Muscle of leg (tissue), 11 donors: Measurements from ENCODE around the gene KDSR. TPM values are rescaled to one million over a fixed set of nuclear protein-coding genes. Genes with fewer than 3 reads are reported as not detected.

Experiments used
- DNase-seq: peaks from one replicate; pipeline ENCODE4 v3.0.0; 2013
- H3K27ac ChIP-seq: one replicate; pipeline ENCODE4 v1.5.1; 2013; ENCODE audit warnings: mild to moderate bottlenecking, low read length, control low read depth
- H3K27me3 ChIP-seq: one replicate; pipeline ENCODE4 v1.6.1; 2013; ENCODE audit warnings: low read length; ENCODE audit not compliant: control insufficient read depth, insufficient read depth
- H3K36me3 ChIP-seq: one replicate; pipeline ENCODE4 v1.6.1; 2013; ENCODE audit warnings: low read length; ENCODE audit not compliant: control insufficient read depth, insufficient read depth
- H3K4me1 ChIP-seq: one replicate; pipeline ENCODE4 v1.6.1; 2013; ENCODE audit warnings: low read length; ENCODE audit not compliant: control insufficient read depth, insufficient read depth
- H3K4me3 ChIP-seq: one replicate; pipeline ENCODE4 v1.5.1; 2013; ENCODE audit warnings: low read length, control low read depth
- H3K9me3 ChIP-seq: replicated peaks from 2 replicates; pipeline ENCODE4 v1.6.1; 2013; ENCODE audit warnings: low read depth, low read length; ENCODE audit not compliant: control insufficient read depth
- WGBS: methylation state at CpG from one replicate; pipeline ENCODE4 v1.1.5; 2013; ENCODE audit warnings: missing lambda C conversion rate; ENCODE audit not compliant: insufficient coverage; 5-methylcytosine and 5-hydroxymethylcytosine counted together
- polyA plus RNA-seq, 8 donors: library from polyadenylated mRNA; unstranded; fragments of 120-200 nt; gene quantifications; one replicate each; pipeline versions ENCODE4 v1.2.1 to v1.2.3, GENCODE V29; 2013; ENCODE audit warnings: inconsistent platforms in 1 of 8, low replicate concordance in 1 of 8; ENCODE audit not compliant: insufficient read length in 8 of 8, insufficient read depth in 1 of 8
- total RNA-seq: library from RNA; stranded (reverse); fragments of 120-200 nt; gene quantifications from one replicate; pipeline ENCODE4 v1.2.4, GENCODE V29; 2013

The KDSR gene
- total and polyA plus RNA-seq, 9 donors, result 13.9 to 34.7 (median 24.7) TPM

DNA sequence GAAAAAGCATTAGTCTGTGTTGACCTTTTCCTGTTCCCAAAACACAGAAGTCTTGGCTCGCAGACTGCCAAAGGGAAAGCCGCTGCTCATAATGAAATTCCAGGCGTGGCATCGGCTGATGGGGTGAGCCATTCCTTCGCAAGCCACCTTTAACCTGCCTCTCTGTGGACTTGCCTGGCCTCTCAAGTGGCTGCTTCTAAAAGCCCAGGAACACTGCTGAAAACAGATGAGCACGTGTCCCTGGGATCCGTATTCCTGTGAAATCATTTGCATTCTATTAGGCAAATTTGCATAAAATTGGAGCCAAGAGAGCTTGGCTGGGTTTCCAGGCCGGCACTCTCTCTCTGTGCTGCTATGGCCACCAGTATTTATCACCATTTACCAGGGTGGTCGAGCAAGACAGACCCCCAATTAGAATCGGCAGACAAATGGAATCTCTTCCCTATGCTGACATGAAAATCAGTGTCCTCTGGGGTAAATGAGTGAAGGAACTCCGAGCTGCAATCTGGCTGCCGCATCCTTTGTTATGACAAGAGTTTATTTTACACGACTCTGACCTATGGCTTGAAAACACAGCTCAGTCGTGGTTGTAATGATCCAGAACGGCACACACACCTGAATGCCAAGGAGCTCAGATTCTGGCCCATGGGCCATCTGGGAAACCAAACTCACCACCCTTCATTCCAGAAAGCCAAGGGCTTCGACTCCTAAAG lies 69.2 kb downstream of the KDSR start:
- Histone ChIP-seq H3K36me3 (peaks cover 10% of the 10 kb centered on the region), H3K9me3 (no peaks in the 10 kb centered on the region), H3K4me1 (peaks cover 16% of the 10 kb centered on the region), H3K4me3 (no peak overlapping the region), H3K27me3 (no peaks in the 10 kb centered on the region), H3K27ac (no peak overlapping the region)
- DNase-seq, result peak; percentile 25
- WGBS, result 37% methylated on average over 10 of the region's 16 CpGs

- H3K4me1 ChIP-seq, result peaks cover 27% of the 10 kb centered on the region
- no peak overlapping the region for H3K27ac ChIP-seq
- peaks cover 7% of the 10 kb centered on the region for H3K36me3 ChIP-seq
- H3K9me3 ChIP-seq, result no peaks in the 10 kb centered on the region
- no peak overlapping the region for H3K4me3 ChIP-seq
- no CpG with 5 or more reads among the region's 4 CpGs for WGBS
- DNase-seq, result peak; percentile 37
- H3K27me3 ChIP-seq, result no peaks in the 10 kb centered on the region
Observed at GRCh38 chr18:63293935-63294334, 73.1 kb downstream of the KDSR start.

DNA sequence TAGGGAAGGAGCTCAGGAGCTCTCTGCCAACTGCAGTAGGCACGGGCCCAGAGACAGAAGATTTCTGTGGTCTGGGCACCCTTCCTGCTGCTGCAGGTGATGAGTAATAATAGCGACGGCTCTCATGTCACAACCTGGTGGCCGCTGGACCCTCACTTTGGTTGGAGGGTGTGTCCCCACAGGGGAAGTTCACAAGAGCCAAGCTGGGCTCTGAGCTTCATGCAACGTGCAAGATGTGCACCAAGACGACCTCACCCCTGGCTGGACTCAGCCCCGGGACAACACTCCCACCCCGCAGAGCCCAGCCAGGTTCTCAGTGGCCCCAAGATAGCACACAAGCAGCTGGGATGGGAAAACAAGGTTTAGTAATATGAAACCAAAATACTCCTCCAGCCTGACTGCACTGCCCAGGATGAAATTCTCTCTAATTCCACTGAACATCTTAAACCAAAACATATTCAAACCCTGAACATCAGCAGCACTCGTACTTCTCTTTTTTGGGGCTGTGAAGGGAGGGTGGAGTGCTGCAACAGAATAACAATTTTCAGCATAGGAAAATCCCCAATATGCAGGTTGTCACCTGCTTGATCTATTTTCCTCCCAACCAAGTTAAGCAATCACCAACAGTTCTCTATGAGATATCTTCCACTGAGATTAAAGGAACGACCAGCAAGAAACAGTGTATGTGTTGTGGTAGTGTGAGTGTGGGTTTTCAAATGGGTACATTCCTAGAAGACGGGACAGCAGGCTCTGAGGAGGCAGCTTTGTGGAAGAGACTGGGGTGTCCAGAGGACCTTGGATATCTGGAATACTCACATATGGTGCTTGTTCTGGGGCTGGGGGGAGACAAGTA lies 73.9 kb downstream of the KDSR start:
- H3K9me3 ChIP-seq, result no peaks in the 10 kb centered on the region
- DNase-seq, result peak; percentile 44
- peaks cover 7% of the 10 kb centered on the region for H3K36me3 ChIP-seq
- 54% methylated on average over 3 of the region's 11 CpGs for WGBS
- H3K4me3 ChIP-seq, result no peak overlapping the region
- H3K4me1 ChIP-seq, result peaks cover 25% of the 10 kb centered on the region
- H3K27me3 ChIP-seq, result no peaks in the 10 kb centered on the region
- peak overlapping the region; percentile 37 for H3K27ac ChIP-seq

DNA sequence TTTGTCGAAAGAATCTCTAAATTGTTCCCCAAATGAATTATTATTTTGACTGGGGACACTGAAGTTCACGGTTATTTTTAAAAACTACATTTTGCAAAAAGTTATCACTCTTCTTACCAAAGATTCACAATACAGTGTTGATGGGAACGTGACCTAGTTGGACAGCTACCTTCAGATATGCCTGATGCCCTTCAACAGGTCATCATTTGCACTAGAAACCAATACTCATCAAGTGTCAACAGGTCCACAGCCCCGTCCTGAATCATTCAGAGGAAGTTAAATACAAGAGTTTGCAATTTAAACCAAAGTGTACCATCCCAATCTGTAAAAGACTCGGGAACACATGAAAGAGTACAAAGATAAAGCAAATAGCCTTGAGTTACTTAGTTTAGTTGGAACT lies 75.7 kb downstream of the KDSR start:
- no peak overlapping the region for H3K4me3 ChIP-seq
- no peaks in the 10 kb centered on the region for H3K9me3 ChIP-seq
- WGBS, result no CpG with 5 or more reads among the region's 5 CpGs
- H3K27ac ChIP-seq, result no peak overlapping the region
- no peak for DNase-seq
- H3K36me3 ChIP-seq, result peaks cover 5% of the 10 kb centered on the region
- peaks cover 30% of the 10 kb centered on the region for H3K4me1 ChIP-seq
- H3K27me3 ChIP-seq, result no peaks in the 10 kb centered on the region

GRCh38 chr18:63290821-63291200 lies 76.2 kb downstream of the KDSR start:
- WGBS, result 84% methylated on average over 4 of the region's 7 CpGs
- Histone ChIP-seq H3K4me3 (no peak overlapping the region), H3K9me3 (no peaks in the 10 kb centered on the region), H3K27me3 (no peaks in the 10 kb centered on the region), H3K4me1 (peaks cover 32% of the 10 kb centered on the region), H3K36me3 (peaks cover 5% of the 10 kb centered on the region), H3K27ac (no peak overlapping the region)
- DNase-seq, result no peak

- Histone ChIP-seq H3K4me1 (peaks cover 36% of the 10 kb centered on the region), H3K27ac (peak overlapping the region; percentile 43), H3K27me3 (no peaks in the 10 kb centered on the region), H3K4me3 (no peak overlapping the region), H3K36me3 (peaks cover 5% of the 10 kb centered on the region), H3K9me3 (no peaks in the 10 kb centered on the region)
- no peak for DNase-seq
- WGBS, result 48% methylated on average over 3 of the region's 6 CpGs
Observed at GRCh38 chr18:63290166-63290820, 76.7 kb downstream of the KDSR start.

GRCh38 chr18:63288311-63288710 lies 78.7 kb downstream of the KDSR start:
- no peaks in the 10 kb centered on the region for H3K9me3 ChIP-seq
- no peak overlapping the region for H3K27ac ChIP-seq
- 60% methylated on average over 1 of the region's 2 CpGs for WGBS
- H3K27me3 ChIP-seq, result no peaks in the 10 kb centered on the region
- H3K36me3 ChIP-seq, result peaks cover 4% of the 10 kb centered on the region
- H3K4me3 ChIP-seq, result no peak overlapping the region
- peaks cover 44% of the 10 kb centered on the region for H3K4me1 ChIP-seq
- no peak for DNase-seq

- peaks cover 39% of the 10 kb centered on the region for H3K4me1 ChIP-seq
- H3K4me3 ChIP-seq, result no peak overlapping the region
- H3K27me3 ChIP-seq, result no peaks in the 10 kb centered on the region
- WGBS, result no CpG with 5 or more reads among the region's 1 CpG
- no peak for DNase-seq
- H3K36me3 ChIP-seq, result no peaks in the 10 kb centered on the region
- H3K27ac ChIP-seq, result no peak overlapping the region
- no peaks in the 10 kb centered on the region for H3K9me3 ChIP-seq
Observed at GRCh38 chr18:63287691-63288220, 79.2 kb downstream of the KDSR start.

GRCh38 chr18:63286926-63287325 lies 80.1 kb downstream of the KDSR start:
- WGBS, result 54% methylated on average over 4 of the region's 4 CpGs
- Histone ChIP-seq H3K4me1 (peaks cover 34% of the 10 kb centered on the region), H3K36me3 (no peaks in the 10 kb centered on the region), H3K27ac (no peak overlapping the region), H3K27me3 (no peaks in the 10 kb centered on the region), H3K9me3 (no peaks in the 10 kb centered on the region), H3K4me3 (no peak overlapping the region)
- no peak for DNase-seq
